Measurements from ENCODE around the gene PCGF3.

The PCGF3 gene

GRCh38 chr4:785332-786073 lies 79.9 kb downstream of the PCGF3 start:
- no peak for DNase-seq

GRCh38 chr4:786074-786741 lies 80.6 kb downstream of the PCGF3 start:
- DNase-seq = no peak

GRCh38 chr4:786861-787300 lies 81.2 kb downstream of the PCGF3 start:
- DNase-seq = no peak

GRCh38 chr4:787561-787981 lies 81.9 kb downstream of the PCGF3 start:
- no peak for DNase-seq

GRCh38 chr4:788006-788635 lies 82.5 kb downstream of the PCGF3 start:
- no peak for DNase-seq

- no peak for DNase-seq
Observed at GRCh38 chr4:788636-789297, 83.1 kb downstream of the PCGF3 start.

GRCh38 chr4:789571-790465 lies 84.2 kb downstream of the PCGF3 start:
- DNase-seq = no peak

GRCh38 chr4:790466-790820 lies 84.8 kb downstream of the PCGF3 start:
- no peak for DNase-seq

- no peak for DNase-seq
Observed at GRCh38 chr4:791252-791897, 85.7 kb downstream of the PCGF3 start.

GRCh38 chr4:791898-792625 lies 86.4 kb downstream of the PCGF3 start:
- DNase-seq = peak in 3 of 5 donors; percentile 27 to 41 (median 29)

- peak in 1 of 5 donors; percentile 64 for DNase-seq
Observed at GRCh38 chr4:792626-793092, 87.0 kb downstream of the PCGF3 start.

GRCh38 chr4:793093-793861 lies 87.6 kb downstream of the PCGF3 start:
- no peak for DNase-seq

- no peak for DNase-seq
Observed at GRCh38 chr4:793941-794621, 88.4 kb downstream of the PCGF3 start.

GRCh38 chr4:794900-795725 lies 89.5 kb downstream of the PCGF3 start:
- DNase-seq = no peak

- no peak for DNase-seq
Observed at GRCh38 chr4:795726-796119, 90.1 kb downstream of the PCGF3 start.

- DNase-seq = no peak
Observed at GRCh38 chr4:796206-796605, 90.6 kb downstream of the PCGF3 start.

GRCh38 chr4:797066-797465 lies 91.4 kb downstream of the PCGF3 start:
- no peak for DNase-seq

GRCh38 chr4:801436-802124 lies 95.9 kb downstream of the PCGF3 start:
- DNase-seq = no peak

Data from T-helper 1 cell (primary cell).